T-cell (primary cell): Measurements from ENCODE around the gene PRIM1. TPM values are rescaled to one million over a fixed set of nuclear protein-coding genes. Genes with fewer than 3 reads are reported as not detected.
"Not testable (repeated sequence)": the region's sequence is repeated elsewhere in the genome, so short reads cannot be mapped to it uniquely, and the experiment has no call there.

Experiments used
- ATAC-seq, 4 experiments: fragments of 200-7000 bp in 3 of 4; fragments of 150-1000 bp in 1 of 4; cut with Tn5 transposase; replicated peaks in 1 of 4; 1 replicate in 3 of 4; 2 replicates in 1 of 4; pipeline ENCODE4 v1.10.0; 2021; ENCODE audit warnings: moderate library complexity in 3 of 4, mild to moderate bottlenecking in 2 of 4, moderate number of reproducible peaks in 1 of 4
- CTCF ChIA-PET, 2 donors: fragments of 300-600 bp; sonication (Branson Sonifier 250); formaldehyde crosslinking; loops; one replicate each; lab custom pipeline; 2022; ENCODE audit warnings: antibody characterized with exemption in 2 of 2; lab: Charles Lee
- POLR2A ChIA-PET, 2 donors: fragments of 300-600 bp; sonication (Branson Sonifier 250); formaldehyde crosslinking; loops; one replicate each; lab custom pipeline; 2022; ENCODE audit warnings: antibody characterized with exemption in 2 of 2; lab: Charles Lee
- DNase-seq, 35 experiments: peaks; one replicate each; pipeline versions ENCODE4 v3.0.0 to v3.0.0-alpha.2; 2013 to 2023
- H3K27ac ChIP-seq: one replicate; pipeline ENCODE4 v1.5.1; 2013; ENCODE audit warnings: low read length
- H3K27me3 ChIP-seq, 2 experiments: replicated peaks in 1 of 2; 1 replicate in 1 of 2; 2 replicates in 1 of 2; pipeline versions ENCODE4 v1.6.1 to v1.7.0; 2013; ENCODE audit warnings: low read length in 1 of 2, mixed read lengths in 1 of 2; ENCODE audit not compliant: control insufficient read depth in 2 of 2, insufficient read depth in 2 of 2; ENCODE audit errors: extremely low read depth in 1 of 2
- H3K36me3 ChIP-seq, 2 donors: 1 replicate in 1 of 2; 2 replicates in 1 of 2; pipeline versions ENCODE4 v1.6.1 to v1.7.0; 2013; ENCODE audit warnings: low read length in 1 of 2; ENCODE audit not compliant: control insufficient read depth in 2 of 2, insufficient read depth in 1 of 2; ENCODE audit errors: extremely low read depth in 1 of 2
- H3K4me1 ChIP-seq, 2 experiments: 1 replicate in 1 of 2; 2 replicates in 1 of 2; pipeline versions ENCODE4 v1.6.1 to v1.7.0; 2013; ENCODE audit warnings: low read length in 2 of 2, mixed read lengths in 1 of 2; ENCODE audit not compliant: insufficient read depth in 2 of 2, control insufficient read depth in 1 of 2; ENCODE audit errors: extremely low read depth in 1 of 2
- H3K4me3 ChIP-seq, 2 donors: 1 replicate in 1 of 2; 2 replicates in 1 of 2; pipeline versions ENCODE4 v1.5.1 to v1.7.0; 2013; ENCODE audit warnings: mild to moderate bottlenecking in 2 of 2, low read length in 1 of 2, moderate library complexity in 1 of 2; ENCODE audit not compliant: control insufficient read depth in 1 of 2; ENCODE audit errors: extremely low read depth in 1 of 2
- H3K9me3 ChIP-seq: 2 replicates; pipeline ENCODE4 v1.7.0; 2013
- H3K27ac Mint-ChIP-seq, 2 donors: one replicate each; pipeline ENCODE4 v1.8.0; 2020 to 2021; ENCODE audit warnings: mild to moderate bottlenecking in 2 of 2, mixed read lengths in 2 of 2
- H3K27me3 Mint-ChIP-seq, 2 donors: one replicate each; pipeline ENCODE4 v1.8.0; 2021 to 2022; ENCODE audit warnings: mixed read lengths in 2 of 2
- H3K36me3 Mint-ChIP-seq: one replicate; pipeline ENCODE4 v1.8.0; 2021; ENCODE audit warnings: mixed read lengths
- H3K4me1 Mint-ChIP-seq, 3 donors: one replicate each; pipeline ENCODE4 v1.8.0; 2020 to 2022; ENCODE audit warnings: mixed read lengths in 3 of 3, mild to moderate bottlenecking in 1 of 3
- H3K4me3 Mint-ChIP-seq, 3 donors: one replicate each; pipeline ENCODE4 v1.8.0; 2020 to 2022; ENCODE audit warnings: mild to moderate bottlenecking in 3 of 3, mixed read lengths in 3 of 3, moderate library complexity in 3 of 3
- H3K9me3 Mint-ChIP-seq, 3 donors: one replicate each; pipeline ENCODE4 v1.8.0; 2020 to 2022; ENCODE audit warnings: mixed read lengths in 3 of 3
- WGBS: methylation state at CpG from one replicate; pipeline ENCODE4 v1.1.5; 2013; ENCODE audit warnings: missing lambda C conversion rate; ENCODE audit not compliant: insufficient coverage; 5-methylcytosine and 5-hydroxymethylcytosine counted together
- total RNA-seq, 35 experiments: library from RNA in 6 of 35; stranded (reverse) in 6 of 35; fragments of 120-200 nt in 1 of 35; gene quantifications; one replicate each; pipeline versions ENCODE4 v1.2.1 to v1.2.4 and lab custom pipeline; 2013 to 2026

Gene PRIM1
- total RNA-seq, 5 donors from 2014 or later (not counting 1 experiment from before 2014, with no cell fraction given), result 17.3 to 25.2 (median 22.2) TPM

- POLR2A ChIA-PET, result no interaction called here
- Mint-ChIP-seq H3K36me3 (no peaks in the 10 kb centered on the region), H3K9me3 (no peaks in the 10 kb centered on the region), H3K4me3 (no peak overlapping the region), H3K27ac (no peak overlapping the region), H3K4me1 (no peaks in the 10 kb centered on the region), H3K27me3 (peaks cover 3 to 7% of the 10 kb centered on the region in 2 donors)
- CTCF ChIA-PET, result interaction anchor here in 1 of 2 donors (0.5 kb wide), 1 partner anchor 220 kb away, joined by 8 read pairs; no protein-coding TSS in a partner anchor
- ATAC-seq, result no peak
- WGBS, result no CpG with 5 or more reads among the region's 2 CpGs
- peaks cover 0 to 2% of the 10 kb centered on the region in 2 experiments for H3K27me3 ChIP-seq
- H3K27ac ChIP-seq, result no peak overlapping the region
- no peaks in the 10 kb centered on the region for H3K36me3 ChIP-seq
- H3K4me3 ChIP-seq, result no peak overlapping the region
- no peaks in the 10 kb centered on the region for H3K4me1 ChIP-seq
- DNase-seq, result no peak
- H3K9me3 ChIP-seq, result no peaks in the 10 kb centered on the region
Observed at GRCh38 chr12:56792678-56793077, 40.6 kb upstream of the PRIM1 start.

GRCh38 chr12:56789429-56789828 lies 37.3 kb upstream of the PRIM1 start:
- ATAC-seq, result not testable (repeated sequence)

GRCh38 chr12:56787498-56787897 lies 35.4 kb upstream of the PRIM1 start:
- POLR2A ChIA-PET, result interaction anchor here in 1 of 2 donors (0.6 kb wide), 1 partner anchor 8 kb away, joined by 3 read pairs; no protein-coding TSS in a partner anchor
- Histone ChIP-seq H3K4me1 (no peaks in the 10 kb centered on the region), H3K27ac (no peak overlapping the region), H3K36me3 (no peaks in the 10 kb centered on the region), H3K27me3 (peaks cover 0 to 2% of the 10 kb centered on the region in 2 experiments), H3K4me3 (no peak overlapping the region), H3K9me3 (no peaks in the 10 kb centered on the region)
- Mint-ChIP-seq H3K36me3 (no peaks in the 10 kb centered on the region), H3K9me3 (no peaks in the 10 kb centered on the region), H3K4me3 (no peak overlapping the region), H3K27ac (no peak overlapping the region), H3K27me3 (peaks cover 2 to 4% of the 10 kb centered on the region in 2 donors), H3K4me1 (no peaks in the 10 kb centered on the region)
- CTCF ChIA-PET, result no interaction called here
- ATAC-seq, result no peak
- no peak for DNase-seq

More at GRCh38 chr12:56789429-56789828, 37.3 kb upstream of the PRIM1 start:
- H3K36me3 Mint-ChIP-seq, POLR2A ChIA-PET, DNase-seq, H3K27me3 ChIP-seq, CTCF ChIA-PET, H3K9me3 ChIP-seq, H3K4me3 ChIP-seq, H3K27ac ChIP-seq, H3K4me1 ChIP-seq, H3K27me3 Mint-ChIP-seq, H3K36me3 ChIP-seq, H3K4me3 Mint-ChIP-seq, H3K9me3 Mint-ChIP-seq, H3K4me1 Mint-ChIP-seq, H3K27ac Mint-ChIP-seq: not testable (repeated sequence)
- WGBS, result no CpG with 5 or more reads among the region's 34 CpGs

DNA sequence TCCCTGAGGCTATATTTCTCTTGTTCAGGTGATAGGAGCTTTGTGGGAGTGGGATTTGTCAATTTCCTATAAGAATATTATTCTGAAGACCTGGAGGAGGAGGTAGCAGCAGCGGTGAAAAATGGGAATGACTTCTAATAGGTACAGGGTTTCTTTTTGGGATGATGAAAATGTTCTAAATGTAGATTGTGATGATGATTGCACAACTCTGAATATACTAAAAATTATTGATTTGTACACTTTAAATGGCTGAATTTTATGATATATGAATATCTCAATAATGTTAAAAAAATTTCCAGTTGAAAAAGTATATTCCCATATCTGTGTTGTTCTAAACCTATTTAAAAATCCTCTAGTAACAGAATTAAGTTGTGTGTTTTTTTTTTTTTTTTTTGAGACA lies 33.8 kb upstream of the PRIM1 start:
- Mint-ChIP-seq H3K27ac (no peak overlapping the region), H3K4me3 (no peak overlapping the region), H3K27me3 (no peaks in the 10 kb centered on the region), H3K4me1 (no peaks in the 10 kb centered on the region), H3K36me3 (no peaks in the 10 kb centered on the region), H3K9me3 (no peaks in the 10 kb centered on the region)
- ATAC-seq, result no peak
- DNase-seq, result no peak
- H3K27me3 ChIP-seq, result no peaks in the 10 kb centered on the region
- no CpG with 5 or more reads among the region's 1 CpG for WGBS
- H3K4me3 ChIP-seq, result no peak overlapping the region
- POLR2A ChIA-PET, result no interaction called here
- H3K4me1 ChIP-seq, result no peaks in the 10 kb centered on the region
- H3K9me3 ChIP-seq, result no peaks in the 10 kb centered on the region
- CTCF ChIA-PET, result interaction anchor here in 1 of 2 donors (0.7 kb wide), 1 partner anchor 404 kb away, joined by 3 read pairs; no protein-coding TSS in a partner anchor
- no peak overlapping the region for H3K27ac ChIP-seq
- H3K36me3 ChIP-seq, result no peaks in the 10 kb centered on the region

DNA sequence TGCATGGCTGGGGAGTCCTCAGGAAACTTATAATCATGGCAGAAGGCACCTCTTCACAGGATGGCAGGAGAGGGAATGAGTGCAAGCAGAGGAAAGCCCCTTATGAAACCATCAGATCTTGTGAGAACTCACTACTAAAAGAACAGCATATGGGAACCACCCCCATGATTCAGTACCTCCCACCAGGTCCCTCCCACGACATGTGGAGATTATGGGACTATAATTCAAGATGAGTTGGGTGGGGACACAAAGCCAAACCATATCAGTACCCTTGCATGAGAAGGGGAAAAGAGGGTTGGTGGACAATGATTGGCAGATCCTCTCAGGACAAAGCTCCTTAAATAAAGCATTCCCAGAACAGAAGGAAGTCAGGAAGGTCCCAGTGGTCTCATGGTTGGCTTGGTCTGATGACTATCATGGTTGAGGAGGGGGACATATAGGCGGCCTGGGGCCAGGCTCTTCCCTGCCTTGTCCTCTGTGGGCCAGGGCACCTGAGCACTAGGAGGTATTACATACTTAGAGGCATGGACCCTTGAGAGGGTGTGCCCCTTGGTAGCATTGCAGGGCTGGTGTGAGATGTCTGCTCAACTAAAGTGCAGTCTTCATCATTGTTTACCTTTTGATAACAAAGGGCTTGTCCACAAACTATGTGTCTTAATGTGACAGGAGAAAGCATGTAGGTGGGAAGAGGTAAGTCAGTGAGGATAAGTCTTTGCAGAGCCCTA lies 33.2 kb upstream of the PRIM1 start:
- H3K4me1 ChIP-seq, result no peaks in the 10 kb centered on the region
- ChIA-PET CTCF (no interaction called here), POLR2A (no interaction called here)
- H3K27ac Mint-ChIP-seq, result no peak overlapping the region
- no peak overlapping the region for H3K4me3 ChIP-seq
- ATAC-seq (no peak), DNase-seq (no peak)
- no peaks in the 10 kb centered on the region for H3K27me3 ChIP-seq
- no peaks in the 10 kb centered on the region for H3K27me3 Mint-ChIP-seq
- no peak overlapping the region for H3K27ac ChIP-seq
- H3K36me3 ChIP-seq, result no peaks in the 10 kb centered on the region
- no peaks in the 10 kb centered on the region for H3K9me3 ChIP-seq
- H3K9me3 Mint-ChIP-seq, result no peaks in the 10 kb centered on the region
- no peaks in the 10 kb centered on the region for H3K4me1 Mint-ChIP-seq
- no peak overlapping the region for H3K4me3 Mint-ChIP-seq
- no peaks in the 10 kb centered on the region for H3K36me3 Mint-ChIP-seq
- no CpG with 5 or more reads among the region's 2 CpGs for WGBS

- no peak overlapping the region for H3K27ac ChIP-seq
- no peaks in the 10 kb centered on the region for H3K9me3 Mint-ChIP-seq
- H3K36me3 ChIP-seq, result no peaks in the 10 kb centered on the region
- ChIA-PET POLR2A (no interaction called here), CTCF (no interaction called here)
- WGBS, result 96% methylated on average over 4 of the region's 4 CpGs
- no peak overlapping the region for H3K4me3 ChIP-seq
- H3K27me3 ChIP-seq, result no peaks in the 10 kb centered on the region
- no peak overlapping the region for H3K27ac Mint-ChIP-seq
- H3K9me3 ChIP-seq, result no peaks in the 10 kb centered on the region
- DNase-seq, result no peak
- no peaks in the 10 kb centered on the region for H3K4me1 Mint-ChIP-seq
- no peak for ATAC-seq
- H3K27me3 Mint-ChIP-seq, result no peaks in the 10 kb centered on the region
- no peaks in the 10 kb centered on the region for H3K4me1 ChIP-seq
- H3K4me3 Mint-ChIP-seq, result no peak overlapping the region
- H3K36me3 Mint-ChIP-seq, result no peaks in the 10 kb centered on the region
Observed at GRCh38 chr12:56781726-56782125, 29.6 kb upstream of the PRIM1 start.
